ENCODE measurements around the gene UBE2E2. TPM values are rescaled to one million over a fixed set of nuclear protein-coding genes. Genes with fewer than 3 reads are reported as not detected.

The UBE2E2 gene
- total RNA-seq, 3 donors from 2014 or later: 31.5 to 96.2 (median 59.7) TPM

- DNase-seq (ENCODE audit: low spot score in 2 of 2): no peak
- Histone ChIP-seq H3K9me3 (no peaks in the 10 kb centered on the region), H3K36me3 (no peaks in the 10 kb centered on the region), H3K27me3 (no peaks in the 10 kb centered on the region), H3K4me1 (no peaks in the 10 kb centered on the region), H3K27ac (no peak overlapping the region), H3K4me3 (no peak overlapping the region)
- TF ChIP-seq, protein P1, sequence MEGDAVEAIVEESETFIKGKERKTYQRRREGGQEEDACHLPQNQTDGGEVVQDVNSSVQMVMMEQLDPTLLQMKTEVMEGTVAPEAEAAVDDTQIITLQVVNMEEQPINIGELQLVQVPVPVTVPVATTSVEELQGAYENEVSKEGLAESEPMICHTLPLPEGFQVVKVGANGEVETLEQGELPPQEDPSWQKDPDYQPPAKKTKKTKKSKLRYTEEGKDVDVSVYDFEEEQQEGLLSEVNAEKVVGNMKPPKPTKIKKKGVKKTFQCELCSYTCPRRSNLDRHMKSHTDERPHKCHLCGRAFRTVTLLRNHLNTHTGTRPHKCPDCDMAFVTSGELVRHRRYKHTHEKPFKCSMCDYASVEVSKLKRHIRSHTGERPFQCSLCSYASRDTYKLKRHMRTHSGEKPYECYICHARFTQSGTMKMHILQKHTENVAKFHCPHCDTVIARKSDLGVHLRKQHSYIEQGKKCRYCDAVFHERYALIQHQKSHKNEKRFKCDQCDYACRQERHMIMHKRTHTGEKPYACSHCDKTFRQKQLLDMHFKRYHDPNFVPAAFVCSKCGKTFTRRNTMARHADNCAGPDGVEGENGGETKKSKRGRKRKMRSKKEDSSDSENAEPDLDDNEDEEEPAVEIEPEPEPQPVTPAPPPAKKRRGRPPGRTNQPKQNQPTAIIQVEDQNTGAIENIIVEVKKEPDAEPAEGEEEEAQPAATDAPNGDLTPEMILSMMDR (IDR thresholded peaks at IDR 0.05): no peak
- TF ChIP-seq POLR2AphosphoS5 (IDR thresholded peaks at IDR 0.05) (no peak), POLR2A (IDR thresholded peaks at IDR 0.05) (no peak)
- intact Hi-C loops (cut with DNase I; ENCODE audit: low total_unique reads): no loop called here
These were observed 434.2 kb downstream of the UBE2E2 start for GRCh38 chr3:23637339-23637738.

DNA sequence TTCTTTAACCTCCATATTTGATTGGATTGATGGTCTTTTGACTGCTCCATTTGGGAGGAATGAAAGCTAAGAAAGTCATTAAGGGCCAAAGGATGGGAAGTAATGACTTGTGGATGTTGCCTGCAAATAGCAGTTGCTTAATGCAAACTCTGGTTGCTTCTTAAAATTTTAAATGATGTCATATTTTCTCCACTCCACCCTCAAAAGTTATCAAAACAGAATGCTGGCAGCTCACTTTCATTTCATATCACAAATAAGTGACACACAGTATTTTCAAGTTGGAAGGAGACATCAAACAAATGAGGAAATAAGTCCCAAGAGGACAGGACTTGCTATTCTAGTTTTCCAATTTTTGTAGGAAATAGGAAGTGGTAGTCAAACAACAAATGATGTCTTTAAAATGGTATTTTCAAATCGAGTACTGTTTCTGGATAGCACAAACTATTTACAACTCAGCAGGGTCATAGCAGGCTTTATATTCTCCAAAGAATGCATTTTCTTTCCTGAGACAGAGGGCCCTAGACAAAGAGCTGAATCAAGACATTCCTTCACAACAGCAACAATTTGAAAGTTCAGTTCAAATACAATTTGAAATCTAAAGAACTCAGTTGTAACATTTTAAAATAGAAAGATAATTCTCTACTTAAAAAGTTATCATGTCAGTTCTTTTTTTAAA is 437.5 kb downstream of the UBE2E2 start:
- H3K4me3 ChIP-seq: no peak overlapping the region
- no peak for DNase-seq (ENCODE audit: low spot score in 2 of 2)
- no peaks in the 10 kb centered on the region for H3K36me3 ChIP-seq
- intact Hi-C loops (cut with DNase I; ENCODE audit: low total_unique reads): no loop called here
- H3K9me3 ChIP-seq: no peaks in the 10 kb centered on the region
- H3K4me1 ChIP-seq: no peaks in the 10 kb centered on the region
- TF ChIP-seq POLR2AphosphoS5 (IDR thresholded peaks at IDR 0.05) (no peak), POLR2A (IDR thresholded peaks at IDR 0.05) (no peak)
- TF ChIP-seq, protein P1 (IDR thresholded peaks at IDR 0.05): no peak
- H3K27ac ChIP-seq: no peak overlapping the region
- no peaks in the 10 kb centered on the region for H3K27me3 ChIP-seq
